ENCODE data around the gene BNIP2.

- TF ChIP-seq JUND (IDR thresholded peaks at IDR 0.05) (no peak), CTCF (IDR thresholded peaks at IDR 0.05; ENCODE audit: low read depth, low read length, missing input control) (no peak), GABPA (IDR thresholded peaks at IDR 0.05 in 1 of 2, conservative IDR thresholded peaks at IDR 0.05 in 1 of 2) (peak in 1 of 2 donors; percentile 90), ATF3 (IDR thresholded peaks at IDR 0.05) (no peak), TAF1 (conservative IDR thresholded peaks at IDR 0.05) (no peak), MAX (IDR thresholded peaks at IDR 0.05) (no peak), EGR1 (IDR thresholded peaks at IDR 0.05; ENCODE audit: low read depth in 2 of 2) (peak in 1 of 2 donors; percentile 76), HNF4G (IDR thresholded peaks at IDR 0.05) (no peak), SP1 (IDR thresholded peaks at IDR 0.05) (peak; percentile 61), REST (IDR thresholded peaks at IDR 0.05) (peak; percentile 79)
Observed at GRCh38 chr15:59688782-59689625, at the start of gene BNIP2.

Data from liver (tissue), 3 donors.